Measurements from ENCODE around the gene EEFSEC.
A peak's percentile ranks its signal among the peaks of the same experiment; 100 is the strongest.

EEFSEC gene

DNA sequence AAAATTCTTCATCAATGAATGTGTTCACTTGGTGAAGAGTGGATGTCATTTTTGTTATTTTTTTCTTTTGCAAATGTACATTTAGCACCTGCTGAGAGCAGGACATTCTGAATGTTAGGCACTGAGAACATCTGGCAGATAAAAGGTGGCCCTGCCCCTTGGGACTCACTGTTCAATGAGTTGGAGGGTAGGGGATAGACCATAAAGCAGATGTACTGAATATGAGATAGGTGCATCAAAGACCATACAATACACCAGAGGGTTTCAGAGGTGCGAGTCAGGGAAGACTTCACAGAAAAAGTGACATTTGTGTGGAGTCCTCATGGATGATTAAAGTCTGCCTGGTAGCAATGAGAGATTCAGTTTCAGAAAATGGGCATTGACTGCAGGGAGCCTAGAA is 34.2 kb downstream of the EEFSEC start:
- no peak for DNase-seq

DNA sequence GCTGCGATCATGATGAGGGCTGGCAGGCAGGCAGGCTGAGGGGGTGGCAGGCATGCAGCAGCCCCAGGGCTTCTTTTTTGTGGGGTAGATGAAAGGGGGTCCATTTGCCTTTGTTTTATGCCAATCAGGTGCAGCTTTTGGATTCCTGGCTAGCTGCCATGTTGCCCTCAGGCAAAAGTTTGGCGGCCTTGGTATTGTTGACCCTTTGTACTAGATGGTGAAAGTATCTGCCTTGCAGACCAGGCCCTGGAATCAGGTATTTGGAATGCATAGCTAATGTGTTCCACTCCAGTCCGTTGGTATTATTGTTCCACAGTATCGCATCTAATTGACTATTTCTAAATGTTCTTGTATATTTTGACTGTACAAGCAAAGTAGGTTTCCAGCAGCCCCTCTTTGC is 35.0 kb downstream of the EEFSEC start:
- DNase-seq, result no peak

GRCh38 chr3:128188956-128189355 is 35.7 kb downstream of the EEFSEC start:
- no peak for DNase-seq

GRCh38 chr3:128190501-128190900 is 37.2 kb downstream of the EEFSEC start:
- no peak for DNase-seq

DNA sequence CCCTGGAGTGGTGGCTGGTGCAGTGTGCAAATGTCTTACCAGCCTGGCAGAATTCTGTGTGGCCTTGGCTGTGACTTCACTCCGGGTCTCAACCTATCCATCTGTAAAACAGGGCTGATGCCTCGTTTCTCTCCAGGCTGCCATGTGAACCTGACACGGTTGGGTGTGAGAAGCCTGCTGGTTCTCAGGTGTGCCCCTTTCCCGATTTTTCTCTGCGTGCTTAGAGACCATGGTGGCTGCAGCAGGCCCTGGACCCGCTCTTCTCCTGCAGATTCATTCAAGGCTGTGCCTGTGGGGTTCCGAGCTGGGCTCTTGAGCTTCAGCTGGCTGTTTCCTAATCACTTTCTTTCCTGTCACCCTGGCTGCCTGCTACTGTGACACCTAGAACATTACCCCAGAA is 38.9 kb downstream of the EEFSEC start:
- DNase-seq, result no peak

GRCh38 chr3:128193168-128193567 is 39.9 kb downstream of the EEFSEC start:
- no peak for DNase-seq

DNA sequence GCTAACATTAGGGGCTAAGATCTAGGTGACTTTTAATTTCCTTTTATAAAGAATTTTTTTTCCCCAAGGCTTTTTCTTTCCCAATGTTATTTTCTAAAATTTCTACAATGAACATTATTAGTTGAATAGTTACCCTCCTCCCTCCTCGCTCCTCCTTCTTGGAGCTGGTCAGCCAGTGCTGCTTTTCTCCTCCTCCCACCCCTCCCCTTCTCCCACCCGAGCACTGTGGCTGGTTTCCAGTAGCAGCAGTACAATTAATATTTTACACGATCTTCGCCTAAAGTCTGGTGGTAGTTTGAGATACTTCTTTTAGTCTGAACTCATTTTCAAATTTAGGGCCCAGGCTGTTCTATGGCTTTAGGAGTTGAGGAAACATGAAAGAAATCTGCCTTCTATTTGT is 41.6 kb downstream of the EEFSEC start:
- no peak for DNase-seq

GRCh38 chr3:128195369-128195768 is 42.1 kb downstream of the EEFSEC start:
- DNase-seq, result no peak

- no peak for DNase-seq
These were observed 42.5 kb downstream of the EEFSEC start for GRCh38 chr3:128195802-128196201.

- DNase-seq, result no peak
These were observed 43.4 kb downstream of the EEFSEC start for GRCh38 chr3:128196647-128197046.

DNA sequence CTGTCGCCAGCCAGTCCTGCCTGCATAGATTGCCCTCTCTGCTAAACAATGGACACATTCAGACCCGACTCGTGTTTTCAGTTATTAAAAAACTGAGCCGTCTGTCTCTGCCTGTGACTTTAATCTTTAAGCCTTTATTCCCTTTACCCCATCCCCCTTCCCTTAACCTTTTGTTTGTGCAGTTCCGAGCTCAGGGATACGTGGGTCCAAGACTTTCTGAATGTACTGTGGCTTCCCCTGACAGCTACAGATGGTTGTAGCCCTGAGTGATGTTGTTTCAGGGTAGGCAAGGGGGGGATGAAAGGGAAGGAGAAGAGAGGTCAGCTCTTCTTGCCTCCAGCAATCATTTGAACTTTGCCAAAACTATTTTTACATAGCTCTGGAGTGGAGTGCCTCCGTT is 44.6 kb downstream of the EEFSEC start:
- no peak for DNase-seq

- no peak for DNase-seq
These were observed 45.0 kb downstream of the EEFSEC start for GRCh38 chr3:128198313-128198712.

GRCh38 chr3:128199110-128199509 is 45.8 kb downstream of the EEFSEC start:
- no peak for DNase-seq

DNA sequence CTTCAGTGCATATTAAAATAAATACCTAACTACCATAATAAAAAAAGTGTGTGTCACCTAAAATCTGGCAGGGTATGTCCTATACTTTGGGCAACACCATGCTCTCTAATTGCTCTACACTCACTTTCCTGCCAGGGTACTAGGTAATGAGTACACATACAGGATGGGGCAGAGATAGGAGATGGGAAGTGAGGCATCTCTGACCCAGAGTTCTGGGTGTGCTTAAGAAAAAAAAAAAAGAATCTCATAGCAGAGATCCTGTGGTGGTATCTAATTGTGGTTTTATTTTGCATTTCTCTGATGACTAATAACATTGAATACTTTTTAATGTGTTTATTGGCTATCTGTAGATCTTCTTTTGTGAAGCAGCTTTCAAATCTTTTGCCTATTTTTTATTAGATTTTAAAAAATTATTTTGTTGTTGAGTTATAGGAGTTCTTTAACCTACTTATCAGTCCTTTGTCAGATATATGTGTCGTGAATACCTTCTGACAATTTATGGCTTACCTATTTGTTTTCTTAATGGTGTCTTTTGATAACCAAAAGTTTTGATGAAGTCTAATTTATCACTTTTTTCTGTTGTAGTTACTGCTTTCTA is 48.0 kb downstream of the EEFSEC start:
- DNase-seq, result peak; percentile 20

GRCh38 chr3:128203169-128203568 is 49.9 kb downstream of the EEFSEC start:
- no peak for DNase-seq

- no peak for DNase-seq
These were observed 52.4 kb downstream of the EEFSEC start for GRCh38 chr3:128205558-128206145.

GRCh38 chr3:128207951-128208350 is 54.7 kb downstream of the EEFSEC start:
- DNase-seq, result no peak

GRCh38 chr3:128210711-128211110 is 57.4 kb downstream of the EEFSEC start:
- DNase-seq, result no peak

DNA sequence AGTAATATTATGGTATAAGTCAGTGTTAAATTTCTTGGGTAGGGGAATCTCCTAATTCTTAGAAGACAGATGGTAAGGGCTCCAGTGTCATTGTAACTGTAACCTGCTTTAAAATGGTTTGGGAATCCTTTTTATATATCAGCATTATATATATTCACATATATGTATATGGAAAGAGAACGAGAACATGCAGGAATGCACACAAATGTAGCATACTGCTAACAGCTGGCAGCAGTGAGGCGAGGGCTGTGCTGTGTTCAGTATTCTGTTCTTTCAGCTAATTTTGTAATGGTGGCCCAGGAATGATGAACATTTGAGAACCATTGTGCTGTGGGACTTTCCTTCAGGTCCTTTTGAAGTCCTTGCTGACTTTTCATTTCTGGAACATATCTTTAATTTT is 60.8 kb downstream of the EEFSEC start:
- DNase-seq, result no peak

DNA sequence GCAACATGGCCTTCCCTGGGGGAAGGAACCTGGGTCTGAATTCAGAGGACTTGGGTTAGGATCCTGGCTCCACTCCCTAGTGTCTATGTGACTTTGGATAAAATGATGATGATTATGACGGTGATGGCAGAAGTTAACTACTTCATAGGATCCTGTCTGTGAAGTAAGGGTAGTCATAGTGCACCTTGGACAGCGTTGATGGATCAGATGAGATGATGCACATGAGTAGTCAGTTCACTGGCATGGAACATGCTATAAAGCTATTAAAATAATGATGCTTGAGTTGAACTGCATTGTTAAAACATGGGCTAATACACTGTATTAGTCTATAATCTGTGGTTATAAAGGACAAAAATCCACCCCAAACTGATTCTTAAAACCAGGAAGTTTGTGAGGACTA is 62.0 kb downstream of the EEFSEC start:
- DNase-seq, result no peak

- no peak for DNase-seq
These were observed 62.7 kb downstream of the EEFSEC start for GRCh38 chr3:128215800-128216495.

GRCh38 chr3:128217702-128218547 is 64.6 kb downstream of the EEFSEC start:
- DNase-seq, result peak; percentile 51

- DNase-seq, result no peak
These were observed 65.4 kb downstream of the EEFSEC start for GRCh38 chr3:128218548-128219257.

All from fibroblast of skin of right biceps (primary cell).